Fibroblast of lung (primary cell): Measurements from ENCODE around the gene RIPOR3.

Experiments
- EZH2 ChIP-seq: IDR thresholded peaks from 2 replicates; pipeline ENCODE4 v1.5.1; 2012; ENCODE audit warnings: low read length, control low read depth, mild to moderate bottlenecking; ENCODE audit errors: missing control alignments
- TF ChIP-seq, protein P1 (sequence below), 2 donors: IDR thresholded peaks in 1 of 2; conservative IDR thresholded peaks in 1 of 2; 1 replicate in 1 of 2; 2 replicates in 1 of 2; pipeline ENCODE4 v1.5.1; 2011 to 2012; ENCODE audit warnings: low read length in 2 of 2, control low read depth in 1 of 2, inconsistent platforms in 1 of 2, low read depth in 1 of 2, mild to moderate bottlenecking in 1 of 2

DNA sequence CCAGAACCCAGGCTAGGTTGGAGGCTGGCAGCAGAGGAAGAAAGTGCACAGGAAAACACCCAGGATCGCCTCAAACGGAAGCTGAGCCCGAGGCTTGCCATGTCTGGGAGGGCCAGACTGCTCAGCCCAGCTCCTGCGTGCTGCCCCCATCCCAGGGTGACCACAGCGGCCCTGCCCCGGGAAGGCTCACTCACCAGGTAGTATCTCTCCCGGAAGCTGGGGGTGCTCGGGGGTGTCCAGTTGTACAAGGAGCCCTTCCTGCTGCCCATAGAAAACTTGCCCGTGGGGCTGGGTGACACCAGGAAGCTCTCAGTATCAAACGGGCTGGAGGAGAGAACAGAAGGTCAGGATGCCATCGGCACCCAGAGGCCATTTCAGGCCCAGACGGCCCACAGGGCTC lies 86.9 kb downstream of the RIPOR3 start:
- TF ChIP-seq, protein P1, sequence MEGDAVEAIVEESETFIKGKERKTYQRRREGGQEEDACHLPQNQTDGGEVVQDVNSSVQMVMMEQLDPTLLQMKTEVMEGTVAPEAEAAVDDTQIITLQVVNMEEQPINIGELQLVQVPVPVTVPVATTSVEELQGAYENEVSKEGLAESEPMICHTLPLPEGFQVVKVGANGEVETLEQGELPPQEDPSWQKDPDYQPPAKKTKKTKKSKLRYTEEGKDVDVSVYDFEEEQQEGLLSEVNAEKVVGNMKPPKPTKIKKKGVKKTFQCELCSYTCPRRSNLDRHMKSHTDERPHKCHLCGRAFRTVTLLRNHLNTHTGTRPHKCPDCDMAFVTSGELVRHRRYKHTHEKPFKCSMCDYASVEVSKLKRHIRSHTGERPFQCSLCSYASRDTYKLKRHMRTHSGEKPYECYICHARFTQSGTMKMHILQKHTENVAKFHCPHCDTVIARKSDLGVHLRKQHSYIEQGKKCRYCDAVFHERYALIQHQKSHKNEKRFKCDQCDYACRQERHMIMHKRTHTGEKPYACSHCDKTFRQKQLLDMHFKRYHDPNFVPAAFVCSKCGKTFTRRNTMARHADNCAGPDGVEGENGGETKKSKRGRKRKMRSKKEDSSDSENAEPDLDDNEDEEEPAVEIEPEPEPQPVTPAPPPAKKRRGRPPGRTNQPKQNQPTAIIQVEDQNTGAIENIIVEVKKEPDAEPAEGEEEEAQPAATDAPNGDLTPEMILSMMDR (conservative IDR thresholded peaks at IDR 0.05 in 1 of 2, IDR thresholded peaks at IDR 0.05 in 1 of 2; ENCODE audit: low read depth in 1 of 2, low read length in 2 of 2), result no peak
- no peak for TF ChIP-seq EZH2
